Urothelium cell line (cell line): ENCODE results near the gene FLAD1.
A peak's percentile ranks its signal among the peaks of the same experiment; 100 is the strongest.

ENCODE experiments used
- DNase-seq: peaks from one replicate; pipeline ENCODE4 v3.0.0; 2011; ENCODE audit warnings: low spot score, mixed read lengths
- FAIRE-seq: peaks from 2 replicates; lab custom pipeline; 2011; peaks lifted over from hg19 to GRCh38; lab: Jason Lieb, UNC

The FLAD1 gene

GRCh38 chr1:155002464-155003226 is 19.5 kb downstream of the FLAD1 start, which contains the start of gene ZBTB7B:
Gene ZBTB7B (plus strand): TSS chr1:155002802. CDS start chr1:155014661, 11,859 bp downstream.
- FAIRE-seq (no peak), DNase-seq (peak; percentile 67)

GRCh38 chr1:155003227-155003765 is 20.2 kb downstream of the FLAD1 start:
- DNase-seq (no peak), FAIRE-seq (no peak)

DNA sequence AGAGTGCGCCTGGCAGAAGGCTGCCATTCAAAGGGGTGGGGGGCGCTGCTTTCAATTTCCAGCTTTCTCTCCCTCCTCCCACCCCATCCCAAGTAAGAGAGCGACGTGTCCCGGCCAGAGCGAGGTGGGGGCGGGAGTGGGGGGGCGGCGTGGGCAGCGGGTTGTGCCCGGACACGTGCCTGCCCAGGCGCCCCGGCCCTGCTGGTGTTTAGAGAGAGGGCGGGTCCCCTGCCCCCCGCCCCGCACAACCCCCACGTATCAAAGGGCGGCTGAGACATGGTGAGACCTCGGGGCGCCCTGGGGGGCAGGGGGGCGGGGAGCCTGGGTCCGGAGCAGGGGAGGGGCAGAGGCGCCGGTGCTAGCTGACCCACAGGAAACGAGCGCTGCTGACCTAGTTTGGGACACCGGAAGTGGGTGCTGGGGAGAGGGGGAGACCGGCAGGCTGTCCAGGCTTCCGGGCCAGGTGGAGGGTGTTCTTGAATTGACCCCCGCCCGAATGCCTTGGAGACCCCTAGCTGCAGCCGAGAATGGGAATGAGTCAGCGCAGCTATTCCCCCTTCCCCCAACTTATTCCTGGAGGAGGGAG is 20.7 kb downstream of the FLAD1 start:
- DNase-seq (peak; percentile 58), FAIRE-seq (no peak)

- DNase-seq (no peak), FAIRE-seq (no peak)
Measured at GRCh38 chr1:155004352-155005075, 21.4 kb downstream of the FLAD1 start.

DNA sequence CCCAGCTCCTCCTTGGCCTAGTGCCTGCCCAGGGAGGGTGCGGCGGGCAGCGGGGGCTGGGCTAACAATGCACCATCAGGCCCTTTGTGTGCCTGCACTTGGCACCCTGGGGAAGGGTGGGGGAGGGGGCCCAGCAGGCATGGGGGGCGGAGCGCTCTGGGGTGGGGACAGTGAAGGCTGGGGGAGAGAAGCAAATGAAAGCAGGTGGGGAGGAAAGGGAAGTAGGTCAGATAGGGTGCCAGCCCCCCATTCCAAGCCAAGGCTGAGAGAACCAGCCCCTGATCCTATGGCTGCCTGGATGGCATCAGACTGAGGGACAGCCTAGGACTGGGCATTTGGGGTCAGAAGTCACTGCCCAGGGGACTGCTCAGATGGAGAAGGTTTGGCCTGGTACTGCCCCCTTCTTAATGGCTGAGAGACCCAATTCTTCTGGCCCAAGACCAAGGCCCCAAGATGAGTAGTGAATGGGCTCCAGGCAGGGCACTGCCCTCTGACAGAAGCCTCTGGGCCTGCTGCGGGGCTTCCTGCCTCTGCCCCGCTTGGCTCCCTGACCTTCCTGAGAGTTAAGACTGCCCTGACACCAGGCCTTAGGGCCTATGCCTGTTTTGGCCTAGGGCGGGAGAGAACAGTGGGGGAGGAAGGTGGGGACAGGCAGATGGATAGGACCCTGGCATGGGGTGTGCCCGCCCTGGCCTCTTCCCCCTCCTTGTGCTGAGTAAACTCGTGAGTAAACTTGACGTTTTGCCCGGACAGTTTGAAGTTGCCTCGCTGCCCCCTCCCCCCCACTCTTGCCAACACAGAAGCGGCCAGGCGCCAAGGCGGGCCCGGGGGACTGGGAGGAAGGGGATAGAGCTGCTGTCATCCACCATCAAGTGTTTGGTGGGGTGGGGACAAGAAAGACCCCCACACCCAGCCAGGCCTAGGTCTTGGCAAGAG is 22.2 kb downstream of the FLAD1 start:
- FAIRE-seq (no peak), DNase-seq (no peak)

DNA sequence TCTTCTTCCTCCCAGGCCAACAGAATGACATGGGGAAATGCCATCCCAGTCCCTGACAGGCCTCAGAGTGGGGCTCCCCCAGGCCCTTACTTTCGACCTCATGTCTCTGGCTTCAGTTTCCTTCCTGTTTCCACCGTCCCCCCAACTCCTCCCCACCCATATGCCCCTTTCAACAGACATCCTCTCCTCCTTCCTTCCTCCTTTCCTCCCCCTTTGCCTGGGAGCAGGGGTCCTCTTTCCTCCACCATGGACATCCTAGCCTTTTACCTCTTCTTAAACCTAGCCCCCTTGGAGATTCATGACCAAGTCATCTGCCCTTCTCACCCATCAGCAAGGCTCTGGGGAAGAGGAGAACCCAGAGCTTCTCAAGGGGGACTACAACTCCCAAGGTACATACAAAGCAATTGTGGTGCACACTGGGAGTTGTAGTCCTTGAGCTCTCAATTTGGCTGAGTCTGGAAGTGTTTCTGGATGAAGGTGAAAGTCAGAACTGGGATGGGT is 23.5 kb downstream of the FLAD1 start:
- DNase-seq = no peak
- FAIRE-seq = no peak

DNA sequence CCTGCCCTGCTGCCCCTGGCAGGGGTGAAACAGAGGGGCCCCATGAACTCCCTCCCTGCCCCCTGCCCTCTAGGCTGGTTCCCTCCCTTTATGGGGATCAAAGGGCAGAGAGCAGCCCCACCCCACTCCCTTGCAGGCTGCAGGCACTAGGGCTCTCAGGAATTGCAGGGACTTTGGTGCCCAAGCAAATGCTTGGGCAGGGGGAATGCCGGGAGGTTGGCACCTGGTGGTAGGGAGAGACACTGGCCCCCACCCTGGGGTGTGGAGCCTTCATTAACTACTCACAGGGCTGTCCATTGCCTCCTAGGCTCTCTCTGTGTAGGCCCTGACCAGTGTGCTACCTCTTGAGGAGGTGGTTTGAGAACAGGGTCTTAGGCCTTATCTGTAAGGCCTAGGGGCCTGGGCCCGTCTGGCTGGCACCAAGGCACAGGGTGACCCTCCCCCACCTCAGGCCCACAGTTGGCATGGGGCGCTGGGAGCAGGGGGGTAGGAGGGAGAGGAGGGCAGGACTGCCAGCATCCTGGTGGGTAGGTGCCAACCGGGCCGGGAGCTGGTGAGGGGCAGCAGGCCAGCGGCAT is 24.2 kb downstream of the FLAD1 start:
- FAIRE-seq (no peak), DNase-seq (no peak)

DNA sequence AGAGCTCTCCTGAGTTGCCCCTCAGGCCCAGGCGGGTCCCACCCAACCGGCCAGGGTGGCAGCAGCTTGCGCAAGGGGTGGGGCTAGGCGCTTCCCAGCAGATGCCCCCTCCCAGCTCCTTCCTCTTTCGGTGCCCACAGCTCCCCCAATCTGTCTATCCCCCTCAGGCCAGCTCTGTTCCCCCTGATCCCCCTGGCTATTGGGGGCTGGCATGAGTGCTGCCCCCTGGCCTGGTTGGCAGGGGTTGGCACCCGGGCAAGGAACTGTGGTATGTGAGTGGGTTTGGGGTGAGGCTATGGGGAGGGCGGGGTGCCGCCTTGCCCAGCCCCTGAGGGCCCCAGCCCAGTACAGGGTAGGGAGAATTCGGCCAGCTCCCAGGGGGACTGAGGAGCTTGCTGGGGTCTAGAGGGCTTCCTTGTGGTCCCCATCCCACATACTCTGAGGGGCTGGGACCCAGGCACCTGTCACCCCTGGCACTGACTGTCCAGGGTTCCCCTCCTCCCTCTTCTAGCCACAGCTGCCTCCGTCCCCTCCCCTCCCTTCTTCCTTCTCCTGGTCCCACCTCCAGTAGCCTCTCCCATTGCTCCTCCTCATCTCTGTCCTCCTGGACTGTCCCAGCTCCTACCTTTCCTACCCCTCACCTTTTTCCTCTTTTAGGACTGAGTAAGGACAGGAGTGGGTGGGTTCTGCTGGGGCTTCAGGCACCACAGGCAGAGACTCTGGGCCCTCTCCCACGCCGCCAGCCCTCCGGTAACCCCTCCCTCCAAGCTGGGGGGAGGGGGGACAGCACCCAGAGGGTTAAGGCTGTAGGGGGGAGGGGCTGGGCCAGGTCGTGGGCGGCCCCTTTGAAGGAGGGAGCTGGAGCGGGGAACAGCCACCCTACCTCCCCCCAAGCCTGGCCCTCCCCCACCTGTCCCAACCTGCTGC is 25.1 kb downstream of the FLAD1 start:
- FAIRE-seq (no peak), DNase-seq (no peak)

DNA sequence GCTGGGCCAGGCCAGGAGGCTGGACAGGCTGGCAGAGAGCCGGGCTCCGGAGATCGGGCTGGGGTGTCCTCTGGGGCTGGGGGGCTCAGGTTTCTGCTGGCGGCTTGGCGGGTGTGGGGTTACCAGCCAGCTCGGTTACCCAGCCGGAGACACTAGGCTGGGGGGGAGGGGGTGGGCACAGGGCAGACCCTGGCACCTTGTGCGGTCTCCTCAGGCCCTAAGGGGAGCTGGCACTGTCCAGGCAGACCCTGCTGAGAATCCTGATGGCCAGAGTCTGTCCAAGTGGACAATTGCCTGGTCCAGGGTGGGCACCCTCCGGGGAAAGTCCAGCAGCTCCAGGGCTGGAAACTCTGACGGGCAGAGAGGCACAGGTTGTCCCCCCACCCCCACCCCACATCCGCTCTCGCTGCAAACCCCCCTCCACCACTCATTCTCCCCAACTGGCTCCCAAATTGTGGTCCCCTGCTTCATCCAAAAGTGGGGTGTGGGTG is 26.1 kb downstream of the FLAD1 start:
- no peak for FAIRE-seq
- DNase-seq = no peak

GRCh38 chr1:155009742-155010141 is 26.6 kb downstream of the FLAD1 start:
- FAIRE-seq (no peak), DNase-seq (no peak)

- FAIRE-seq (no peak), DNase-seq (no peak)
Measured at GRCh38 chr1:155010211-155010918, 27.2 kb downstream of the FLAD1 start.

- no peak for DNase-seq
- FAIRE-seq = no peak
Measured at GRCh38 chr1:155011004-155011416, 27.9 kb downstream of the FLAD1 start.

GRCh38 chr1:155011437-155012025 is 28.4 kb downstream of the FLAD1 start:
- FAIRE-seq = no peak
- no peak for DNase-seq

DNA sequence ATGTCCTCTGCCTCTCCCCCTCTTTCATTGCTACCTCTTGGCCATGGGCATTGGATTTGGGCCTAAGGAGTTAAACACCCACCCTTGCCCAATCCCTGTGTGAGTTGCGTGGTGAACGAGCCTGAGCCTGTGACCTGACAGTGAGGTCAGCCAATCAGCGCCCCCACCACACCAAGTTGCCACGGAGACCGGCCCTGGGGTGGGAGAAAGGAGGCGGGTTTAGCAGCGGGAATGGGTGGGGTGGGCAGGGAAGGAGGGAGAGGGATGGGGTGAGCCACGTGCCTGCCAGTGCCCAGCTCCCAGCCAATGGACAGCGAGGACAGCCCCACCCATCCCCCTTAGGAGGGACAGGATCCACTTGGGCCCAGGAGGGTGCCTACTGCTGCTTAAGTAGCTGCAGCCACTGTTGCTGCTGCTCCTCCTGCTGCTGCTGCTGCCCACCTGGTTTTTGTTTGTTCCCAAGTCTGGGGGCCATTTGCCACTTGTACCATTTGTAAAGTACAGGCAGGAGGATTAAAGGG is 28.9 kb downstream of the FLAD1 start:
- no peak for FAIRE-seq

GRCh38 chr1:155012776-155013602 is 29.8 kb downstream of the FLAD1 start:
- no peak for FAIRE-seq
- DNase-seq = no peak

More for the DNA sequence above, 28.9 kb downstream of the FLAD1 start:
- DNase-seq = no peak

- FAIRE-seq (no peak), DNase-seq (no peak)
Measured at GRCh38 chr1:155013632-155014031, 30.5 kb downstream of the FLAD1 start.
